PC-3 (cell line): ENCODE measurements around the gene MIPOL1. TPM values are rescaled to one million over a fixed set of nuclear protein-coding genes. Genes with fewer than 3 reads are reported as not detected.

Experiments used
- ATAC-seq: fragments of 200-7000 bp; cut with Tn5 transposase; 2 replicates; pipeline ENCODE4 v1.9.1; 2020; ENCODE audit warnings: mild to moderate bottlenecking, moderate library complexity
- BruUV-seq: library from RNA; stranded (reverse); fragments of 400-500 nt; replicated peaks from 2 replicates; lab custom pipeline; 2021; lab: Mats Ljungman, UMichigan
- CTCF ChIA-PET: fragments of 300-600 bp; sonication (Branson Sonifier 250); formaldehyde crosslinking; loops from one replicate; lab custom pipeline; 2022; ENCODE audit warnings: antibody characterized with exemption; lab: Charles Lee
- POLR2A ChIA-PET: fragments of 300-600 bp; sonication (Branson Sonifier 250); formaldehyde crosslinking; loops from one replicate; lab custom pipeline; 2022; ENCODE audit warnings: antibody characterized with exemption; ENCODE audit not compliant: unreplicated experiment; lab: Charles Lee
- DNase-seq: peaks from one replicate; pipeline ENCODE4 v3.0.0-alpha.2; 2015
- H2AFZ ChIP-seq: fragments of 300-600 bp; sonication (generic); 2 replicates; pipeline ENCODE4 v1.6.0; 2016; ENCODE audit warnings: antibody characterized with exemption, low read length
- H3F3A ChIP-seq: fragments of 300-600 bp; sonication (generic); one replicate; pipeline ENCODE4 v1.6.0; 2017; ENCODE audit warnings: antibody characterized with exemption, low read length, control low read depth, mild to moderate bottlenecking; ENCODE audit not compliant: unreplicated experiment
- H3K27ac ChIP-seq: fragments of 300-600 bp; sonication (generic); 2 replicates; pipeline ENCODE4 v1.5.1; 2016; ENCODE audit warnings: mild to moderate bottlenecking, low read length
- H3K27me3 ChIP-seq: fragments of 300-600 bp; sonication (generic); 2 replicates; pipeline ENCODE4 v1.6.1; 2016; ENCODE audit warnings: low read length, mixed read lengths
- H3K36me3 ChIP-seq: fragments of 300-600 bp; sonication (generic); 2 replicates; pipeline ENCODE4 v1.6.1; 2016; ENCODE audit warnings: low read depth, mixed run types, low read length, mixed read lengths
- H3K4me1 ChIP-seq: fragments of 300-600 bp; sonication (generic); 2 replicates; pipeline ENCODE4 v1.5.1; 2016; ENCODE audit warnings: low read length; ENCODE audit not compliant: insufficient read depth
- H3K4me2 ChIP-seq: fragments of 300-600 bp; sonication (generic); 2 replicates; pipeline ENCODE4 v1.6.0; 2016; ENCODE audit warnings: low read length
- H3K4me3 ChIP-seq: fragments of 300-600 bp; sonication (generic); 2 replicates; pipeline ENCODE4 v1.5.1; 2016; ENCODE audit warnings: mild to moderate bottlenecking, low read length, mixed read lengths
- H3K79me2 ChIP-seq: fragments of 300-600 bp; sonication (generic); 2 replicates; pipeline ENCODE4 v1.6.1; 2017; ENCODE audit warnings: low read length, mixed read lengths
- H3K9ac ChIP-seq: fragments of 300-600 bp; sonication (generic); 2 replicates; pipeline ENCODE4 v1.6.0; 2016; ENCODE audit warnings: mild to moderate bottlenecking, low read length
- H3K9me2 ChIP-seq: fragments of 300-600 bp; sonication (generic); replicated peaks from 2 replicates; pipeline ENCODE4 v1.6.1; 2016; ENCODE audit warnings: mixed run types, low read length, mixed read lengths
- H3K9me3 ChIP-seq: fragments of 300-600 bp; sonication (generic); 2 replicates; pipeline ENCODE4 v1.6.1; 2016; ENCODE audit warnings: low read length, mixed read lengths
- H4K20me1 ChIP-seq: fragments of 300-600 bp; sonication (generic); 2 replicates; pipeline ENCODE4 v1.6.1; 2016; ENCODE audit warnings: low read length, mixed read lengths
- CTCF ChIP-seq: fragments of 300-600 bp; sonication (generic); conservative IDR thresholded peaks from 2 replicates; pipeline ENCODE4 v1.5.1; 2017; ENCODE audit warnings: antibody characterized with exemption, low read depth, mild to moderate bottlenecking, low read length
- EZH2 ChIP-seq: fragments of 300-600 bp; sonication (generic); IDR thresholded peaks from one replicate; pipeline ENCODE4 v1.6.1; 2017; ENCODE audit warnings: antibody characterized with exemption, mild to moderate bottlenecking, low read length; ENCODE audit not compliant: unreplicated experiment
- EZH2phosphoT487 ChIP-seq: fragments of 300-600 bp; sonication (generic); IDR thresholded peaks from 2 replicates; pipeline ENCODE4 v1.6.1; 2018; ENCODE audit warnings: mild to moderate bottlenecking, antibody characterized with exemption, low read length, borderline replicate concordance
- intact Hi-C: fragments of 100-400 bp; cut with micrococcal nuclease; formaldehyde crosslinking; loops from 2 replicates; pipeline ENCODE4 v1.9.0; 2023
- total RNA-seq: library from RNA; depleted of rRNA; stranded (reverse); fragments of >200 nt; gene quantifications from 2 replicates; pipeline ENCODE4 v1.2.3, GENCODE V29; 2014

Gene MIPOL1
- total RNA-seq, 1 experiment from 2014 or later: 22.5 TPM

- DNase-seq (no peak), ATAC-seq (no peak)
- no peaks in the 10 kb centered on the region for H4K20me1 ChIP-seq
- no peaks in the 10 kb centered on the region for H3F3A ChIP-seq
- H3K4me2 ChIP-seq: no peak overlapping the region
- no peaks in the 10 kb centered on the region for H3K9me2 ChIP-seq
- BruUV-seq: no TSS peak
- intact Hi-C loops: no loop called here
- H3K9me3 ChIP-seq: no peaks in the 10 kb centered on the region; the same call in 1 of the 2 replicates
- H3K36me3 ChIP-seq: peaks cover 6% of the 10 kb centered on the region; the same call in 1 of the 2 replicates
- no peak overlapping the region for H3K27ac ChIP-seq
- POLR2A ChIA-PET: no interaction called here
- TF ChIP-seq EZH2phosphoT487 (no peak), CTCF (no peak), EZH2 (no peak)
- CTCF ChIA-PET: no interaction called here
- H3K4me3 ChIP-seq: no peak overlapping the region
- no peak overlapping the region for H2AFZ ChIP-seq
- no peaks in the 10 kb centered on the region for H3K27me3 ChIP-seq
- peaks cover 18% of the 10 kb centered on the region for H3K4me1 ChIP-seq
- H3K79me2 ChIP-seq: no peaks in the 10 kb centered on the region
- H3K9ac ChIP-seq: no peak overlapping the region
Observed at GRCh38 chr14:37330910-37331309, 133.2 kb downstream of the MIPOL1 start.

DNA sequence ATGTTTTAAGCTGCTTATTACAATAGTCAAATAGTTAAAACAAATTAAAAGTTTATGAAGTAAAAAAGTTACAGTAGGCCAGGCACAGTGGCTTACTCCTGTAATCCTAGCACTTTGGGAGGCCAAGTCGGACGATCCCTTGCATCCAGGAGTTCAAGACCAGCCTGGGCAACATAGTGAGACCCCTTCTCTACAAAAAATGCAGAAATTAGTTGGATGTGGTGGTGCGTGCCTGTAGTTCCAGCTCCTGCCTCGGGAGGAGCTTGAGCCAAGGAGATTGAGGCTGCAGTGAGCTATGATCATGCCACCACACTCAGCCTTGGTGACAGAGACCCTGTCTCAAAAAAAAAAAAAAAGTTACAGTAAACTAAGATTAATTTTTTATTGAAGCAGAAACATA, 142.6 kb downstream of the MIPOL1 start:
- intact Hi-C loops: no loop called here
- Histone ChIP-seq H3K9ac (no peak overlapping the region), H3K79me2 (no peaks in the 10 kb centered on the region), H3K9me2 (no peaks in the 10 kb centered on the region), H3K27me3 (no peaks in the 10 kb centered on the region), H3K4me1 (no peaks in the 10 kb centered on the region), H3K4me3 (no peak overlapping the region), H4K20me1 (no peaks in the 10 kb centered on the region), H3K27ac (no peak overlapping the region), H3F3A (no peaks in the 10 kb centered on the region), H2AFZ (no peak overlapping the region), H3K36me3 (no peaks in the 10 kb centered on the region), H3K9me3 (no peaks in the 10 kb centered on the region), H3K4me2 (no peak overlapping the region)
- ChIA-PET POLR2A (no interaction called here), CTCF (interaction anchor here (0.6 to 1.3 kb wide), 2 partner anchors 251 to 566 kb away, joined by 3 to 6 read pairs; no protein-coding TSS in a partner anchor)
- no TSS peak for BruUV-seq
- DNase-seq (peak; percentile 14), ATAC-seq (peak; percentile 57; the same call in 1 of the 2 replicates)
- TF ChIP-seq CTCF (peak; percentile 42), EZH2phosphoT487 (no peak)

- H3K27me3 ChIP-seq: no peaks in the 10 kb centered on the region
- no peaks in the 10 kb centered on the region for H3F3A ChIP-seq
- POLR2A ChIA-PET: no interaction called here
- no peaks in the 10 kb centered on the region for H3K79me2 ChIP-seq
- H4K20me1 ChIP-seq: no peaks in the 10 kb centered on the region
- no peak overlapping the region for H3K4me2 ChIP-seq
- H2AFZ ChIP-seq: no peak overlapping the region
- TF ChIP-seq EZH2: no peak
- TF ChIP-seq CTCF: no peak
- TF ChIP-seq EZH2phosphoT487: no peak
- H3K36me3 ChIP-seq: no peaks in the 10 kb centered on the region
- H3K27ac ChIP-seq: no peak overlapping the region
- BruUV-seq: no TSS peak
- H3K9me3 ChIP-seq: no peaks in the 10 kb centered on the region
- no peaks in the 10 kb centered on the region for H3K4me1 ChIP-seq
- DNase-seq: no peak
- ATAC-seq: no peak
- intact Hi-C loops: no loop called here
- H3K4me3 ChIP-seq: no peak overlapping the region
- no peak overlapping the region for H3K9ac ChIP-seq
- CTCF ChIA-PET: no interaction called here
- H3K9me2 ChIP-seq: no peaks in the 10 kb centered on the region
Observed at GRCh38 chr14:37343307-37344094, 145.8 kb downstream of the MIPOL1 start.
